ENCODE results near the gene CARD18. TPM values are rescaled to one million over a fixed set of nuclear protein-coding genes. Genes with fewer than 3 reads are reported as not detected.

Gene CARD18
- not detected for polyA plus RNA-seq (ENCODE audit: insufficient read length in 3 of 3)

- DNase-seq (ENCODE audit: low read depth in 3 of 3, low spot score in 2 of 3) = no peak
These were observed at the start of gene CARD18 for GRCh38 chr11:105139669-105140068. Gene CARD18, minus strand, starts transcription at chr11:105139769. Its CDS starts 43 bp downstream, at chr11:105139726.

- DNase-seq (ENCODE audit: low read depth in 3 of 3, low spot score in 2 of 3) = no peak
These were observed 44.4 kb upstream of the CARD18 start for GRCh38 chr11:105183987-105184386.

DNA sequence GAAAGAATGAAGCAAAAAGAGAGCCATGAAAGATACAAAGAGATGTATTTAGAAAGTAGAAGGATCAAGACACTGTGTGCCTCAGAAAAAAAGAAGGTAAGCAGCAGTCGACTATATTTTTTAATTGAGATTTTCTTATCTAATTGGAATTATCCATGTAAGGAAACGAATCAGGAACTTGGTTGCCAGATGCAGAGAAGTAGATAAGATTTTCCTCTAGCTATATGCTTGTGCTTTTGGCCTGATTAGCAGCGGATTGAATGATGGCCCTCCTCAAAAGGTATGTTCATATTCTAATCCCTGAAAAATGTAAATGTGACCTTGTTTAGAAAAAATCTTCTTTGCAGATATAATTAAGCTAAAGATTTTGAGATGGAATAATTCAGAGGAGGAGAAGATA is 43.9 kb upstream of the CARD18 start:
- DNase-seq (ENCODE audit: low read depth in 3 of 3, low spot score in 2 of 3) = no peak

GRCh38 chr11:105181521-105181920 is 42.0 kb upstream of the CARD18 start:
- no peak for DNase-seq (ENCODE audit: low read depth in 3 of 3, low spot score in 2 of 3)

GRCh38 chr11:105181100-105181499 is 41.5 kb upstream of the CARD18 start:
- DNase-seq (ENCODE audit: low read depth in 3 of 3, low spot score in 2 of 3) = no peak

DNA sequence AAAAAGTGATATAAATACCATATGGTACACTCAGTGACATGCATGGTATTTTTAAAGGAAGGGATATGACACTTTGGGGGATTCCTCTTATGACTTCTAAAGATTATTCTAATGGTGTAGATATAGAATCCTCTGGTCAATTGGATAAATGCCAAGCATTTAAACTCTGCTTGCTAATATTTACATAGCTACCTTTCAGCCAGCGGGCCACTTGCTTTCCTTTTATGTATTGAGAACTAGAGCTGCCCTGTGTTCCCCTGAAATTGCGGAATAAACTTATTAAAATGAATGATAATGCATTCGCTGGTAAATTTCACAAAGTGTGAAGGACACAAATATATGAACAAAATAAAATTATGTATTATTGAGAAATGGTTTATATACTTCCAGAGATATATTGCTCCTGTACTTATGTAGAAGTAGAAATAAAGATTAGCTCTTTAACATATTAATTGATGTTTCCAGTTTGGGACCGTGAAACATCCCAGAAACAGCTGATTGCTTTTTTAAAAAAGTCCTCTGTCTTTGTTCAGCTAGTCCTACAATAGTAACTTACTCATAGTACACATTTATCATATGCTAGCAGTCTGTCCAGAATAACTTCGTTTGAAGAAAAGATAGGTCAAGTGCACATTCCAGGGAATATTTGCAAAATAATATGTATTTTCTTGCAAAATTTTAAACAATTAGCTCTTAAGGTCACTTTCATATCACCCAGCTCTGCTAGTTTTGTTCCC is 40.1 kb upstream of the CARD18 start:
- DNase-seq (ENCODE audit: low read depth in 3 of 3, low spot score in 2 of 3) = no peak

- no peak for DNase-seq (ENCODE audit: low read depth in 3 of 3, low spot score in 2 of 3)
These were observed 38.1 kb upstream of the CARD18 start for GRCh38 chr11:105177658-105178057.

GRCh38 chr11:105168457-105168856 is 28.9 kb upstream of the CARD18 start:
- no peak for DNase-seq (ENCODE audit: low read depth in 3 of 3, low spot score in 2 of 3)

- no peak for DNase-seq (ENCODE audit: low read depth in 3 of 3, low spot score in 2 of 3)
These were observed 27.7 kb upstream of the CARD18 start for GRCh38 chr11:105167244-105167643.

DNA sequence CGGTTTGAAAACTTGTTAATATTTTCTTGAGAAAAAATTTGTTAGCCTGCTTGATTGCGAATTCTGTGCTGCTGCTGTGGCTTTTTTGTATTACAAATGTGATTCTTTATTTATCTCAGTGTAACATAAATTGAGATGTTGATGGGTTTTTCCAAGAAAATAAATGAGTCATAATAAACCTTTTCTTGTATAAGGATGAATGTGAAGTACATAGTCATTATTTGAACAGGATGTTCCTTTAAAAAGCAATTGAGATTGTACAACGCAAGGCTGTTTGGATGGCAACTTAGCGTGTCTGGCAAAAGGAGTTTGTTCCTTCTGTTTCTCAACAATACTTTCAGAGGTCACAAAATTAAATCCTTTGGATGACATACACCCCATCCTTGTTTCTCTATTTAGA is 24.6 kb upstream of the CARD18 start:
- DNase-seq (ENCODE audit: low read depth in 3 of 3, low spot score in 2 of 3) = no peak

- no peak for DNase-seq (ENCODE audit: low read depth in 3 of 3, low spot score in 2 of 3)
These were observed 22.9 kb upstream of the CARD18 start for GRCh38 chr11:105162506-105162905.

GRCh38 chr11:105158436-105158835 is 18.9 kb upstream of the CARD18 start:
- no peak for DNase-seq (ENCODE audit: low read depth in 3 of 3, low spot score in 2 of 3)

DNA sequence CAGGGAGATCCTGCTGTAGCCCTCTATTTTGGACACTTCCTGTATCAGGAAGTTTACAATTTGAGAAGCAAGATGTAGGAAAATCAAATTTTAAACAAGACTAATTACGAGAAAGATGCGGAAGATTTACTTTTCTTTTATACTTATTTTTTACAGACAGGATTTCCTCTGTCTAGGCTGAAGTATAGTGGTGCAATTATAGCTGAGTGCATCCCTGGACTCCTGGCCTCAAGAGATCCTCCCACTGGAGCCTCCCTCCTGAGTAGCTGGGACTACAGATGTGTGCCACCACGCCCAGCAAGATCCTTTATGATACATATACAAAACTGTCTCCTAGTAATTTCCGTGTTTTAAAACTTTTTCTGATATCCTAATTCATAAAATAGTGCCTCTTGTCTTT is 17.2 kb upstream of the CARD18 start:
- DNase-seq (ENCODE audit: low read depth in 3 of 3, low spot score in 2 of 3) = no peak

- no peak for DNase-seq (ENCODE audit: low read depth in 3 of 3, low spot score in 2 of 3)
These were observed 16.7 kb upstream of the CARD18 start for GRCh38 chr11:105156231-105156630.

- DNase-seq (ENCODE audit: low read depth in 3 of 3, low spot score in 2 of 3) = no peak
These were observed 16.1 kb upstream of the CARD18 start for GRCh38 chr11:105155679-105156078.

DNA sequence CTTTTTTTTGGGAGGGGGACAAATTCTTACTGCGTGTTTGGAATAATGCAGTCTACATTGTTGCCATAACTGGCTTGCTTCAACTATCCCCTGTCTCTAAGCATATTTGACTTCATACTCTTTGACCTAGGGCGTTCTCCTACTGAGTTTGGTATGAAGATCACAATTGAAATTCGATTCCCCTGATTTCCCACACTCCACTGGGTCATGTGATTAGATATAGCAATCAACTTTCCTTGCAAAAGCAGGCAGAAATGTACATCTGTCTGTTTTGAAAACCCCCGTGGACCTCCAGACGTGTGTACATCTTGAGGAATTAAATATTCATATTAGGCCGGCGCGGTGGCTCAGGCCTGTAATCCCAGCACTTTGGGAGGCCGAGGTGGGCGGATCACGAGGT is 13.8 kb upstream of the CARD18 start:
- no peak for DNase-seq (ENCODE audit: low read depth in 3 of 3, low spot score in 2 of 3)

GRCh38 chr11:105152560-105152959 is 13.0 kb upstream of the CARD18 start:
- no peak for DNase-seq (ENCODE audit: low read depth in 3 of 3, low spot score in 2 of 3)

GRCh38 chr11:105152021-105152512 is 12.5 kb upstream of the CARD18 start:
- no peak for DNase-seq (ENCODE audit: low read depth in 3 of 3, low spot score in 2 of 3)

DNA sequence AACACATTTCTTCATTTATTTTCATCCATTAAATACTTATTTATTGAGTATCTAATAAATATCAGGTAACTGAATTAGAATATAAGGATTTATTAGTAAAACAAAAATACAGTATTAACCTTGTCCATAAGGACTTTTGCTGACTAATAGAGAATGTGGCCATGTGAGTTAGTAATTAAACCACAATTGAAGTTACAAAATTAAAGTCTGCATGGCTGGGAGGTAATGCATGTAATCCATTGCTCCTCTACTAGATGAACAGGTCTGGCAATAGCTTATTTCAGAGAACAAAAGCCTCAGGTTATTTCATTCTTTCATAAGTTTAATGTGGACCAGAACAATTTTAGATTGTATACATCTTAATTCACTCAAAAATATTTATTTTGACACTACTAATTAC is 9.9 kb upstream of the CARD18 start:
- no peak for DNase-seq (ENCODE audit: low read depth in 3 of 3, low spot score in 2 of 3)

DNA sequence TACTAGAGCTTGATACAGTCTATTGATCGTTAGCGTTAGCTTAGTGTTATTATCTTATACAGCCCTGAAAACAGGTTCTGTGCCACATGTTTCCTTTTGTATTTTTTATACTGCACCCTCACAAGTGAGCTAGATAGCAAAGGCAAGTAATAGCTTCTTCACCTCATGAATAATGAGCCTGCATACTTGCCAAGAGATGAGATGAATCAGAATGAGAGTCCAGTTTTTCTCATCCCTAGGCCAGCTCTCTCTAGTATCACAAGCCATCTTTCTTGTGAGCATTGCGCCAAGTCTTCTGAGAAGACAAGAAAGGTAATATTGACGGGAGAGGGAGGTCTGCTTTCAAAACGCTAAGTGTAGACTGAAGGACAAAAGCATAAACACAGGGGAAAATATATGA is 8.7 kb upstream of the CARD18 start:
- no peak for DNase-seq (ENCODE audit: low read depth in 3 of 3, low spot score in 2 of 3)

DNA sequence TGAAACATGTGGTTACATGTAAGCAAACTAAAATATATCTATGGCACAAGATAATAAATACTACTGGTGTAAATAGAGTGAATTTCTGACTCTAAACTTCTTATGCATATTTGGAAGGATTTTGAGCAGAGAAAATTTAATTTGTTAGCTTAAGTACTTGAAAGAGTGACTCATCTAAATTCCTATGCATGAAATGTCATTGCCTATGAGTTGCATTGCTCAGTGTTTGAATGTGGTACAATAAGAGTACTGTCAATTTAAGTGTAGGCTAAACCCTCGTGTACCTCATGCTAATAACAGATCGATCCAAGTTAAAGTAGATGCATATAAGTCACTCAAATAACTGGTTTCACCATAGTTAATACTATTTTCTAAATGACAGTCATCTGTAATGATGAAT is 5.3 kb upstream of the CARD18 start:
- no peak for DNase-seq (ENCODE audit: low read depth in 3 of 3, low spot score in 2 of 3)

DNA sequence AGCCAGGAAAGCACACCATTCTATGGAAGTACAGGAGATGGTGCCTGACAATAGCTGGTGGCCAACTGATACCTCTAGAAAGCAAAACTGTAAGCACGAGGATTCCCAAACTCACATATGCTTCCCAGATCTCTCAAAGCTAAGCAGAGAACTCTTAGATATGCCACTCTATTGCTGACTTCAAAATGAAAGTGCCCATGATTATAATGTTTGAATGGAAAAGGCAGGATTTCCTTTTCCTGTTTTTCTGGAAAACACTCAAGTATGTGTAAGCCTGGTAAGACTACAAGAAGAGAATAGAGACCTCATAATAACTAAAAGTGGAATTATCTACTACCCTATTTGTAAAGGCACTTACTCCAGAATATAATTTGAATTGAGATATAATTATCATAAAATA is 2.6 kb upstream of the CARD18 start:
- DNase-seq (ENCODE audit: low read depth in 3 of 3, low spot score in 2 of 3) = no peak

GRCh38 chr11:105137286-105137685 is 2.3 kb downstream of the CARD18 start:
- no peak for DNase-seq (ENCODE audit: low read depth in 3 of 3, low spot score in 2 of 3)
